Smooth muscle cell of trachea (primary cell): ENCODE results near the gene ORMDL1. TPM values are rescaled to one million over a fixed set of nuclear protein-coding genes. Genes with fewer than 3 reads are reported as not detected.

ENCODE experiments used
- total RNA-seq: library from RNA; depleted of rRNA; stranded (reverse); fragments of >200 nt; gene quantifications from 2 replicates; pipeline ENCODE4 v1.2.1, GENCODE V29; 2014

The ORMDL1 gene, protein sequence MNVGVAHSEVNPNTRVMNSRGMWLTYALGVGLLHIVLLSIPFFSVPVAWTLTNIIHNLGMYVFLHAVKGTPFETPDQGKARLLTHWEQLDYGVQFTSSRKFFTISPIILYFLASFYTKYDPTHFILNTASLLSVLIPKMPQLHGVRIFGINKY
- 63.0 and 66.3 TPM in 2 replicates for total RNA-seq

DNA sequence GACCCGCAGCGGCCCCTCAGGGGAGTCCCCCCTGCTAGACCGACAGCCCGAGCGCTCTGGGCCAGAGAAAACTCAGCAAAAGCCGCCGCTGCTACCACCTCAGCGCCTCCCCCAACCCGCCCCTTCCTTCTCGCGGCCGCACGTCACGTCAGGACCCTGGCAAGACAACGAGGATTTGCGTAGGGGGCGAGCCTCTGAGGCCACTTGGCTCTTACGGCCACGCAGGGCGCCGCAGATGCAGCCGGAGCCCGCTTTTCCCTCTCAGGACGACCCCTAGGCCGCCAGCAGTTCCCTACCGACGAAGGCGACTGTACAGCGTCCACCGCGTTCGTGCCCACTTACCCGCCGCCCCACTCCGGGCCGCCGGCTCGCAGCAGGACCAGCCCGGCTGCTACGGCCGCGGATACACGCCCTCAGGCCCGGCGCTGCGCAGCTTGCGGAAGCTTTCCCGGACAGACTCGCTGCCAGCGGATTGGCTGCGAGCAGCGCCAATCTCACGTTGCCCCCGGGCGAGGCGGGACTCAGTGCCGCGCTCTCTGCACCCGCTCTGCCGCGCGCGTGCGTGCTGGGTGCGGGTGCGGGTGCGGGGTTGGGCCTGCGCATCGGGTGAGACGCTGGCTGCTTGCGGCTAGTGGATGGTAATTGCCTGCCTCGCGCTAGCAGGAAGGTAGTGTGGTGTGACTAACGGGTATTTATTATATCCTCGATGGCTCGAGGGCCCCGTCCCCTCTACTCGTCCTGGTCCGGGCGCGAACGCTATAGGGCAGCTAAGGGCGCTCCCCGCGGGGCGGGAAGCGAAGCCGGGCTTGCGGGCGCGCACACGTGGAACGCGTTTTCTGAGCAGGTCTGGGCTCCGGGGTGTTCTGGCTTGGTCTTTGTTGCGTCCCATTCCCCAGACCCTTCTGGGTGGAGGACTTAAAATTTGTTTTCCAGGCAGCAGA lies at the start of gene ORMDL1, which contains the start of gene PMS1:
Gene ORMDL1, minus strand, starts transcription at position 413 of the 941 bp plus-strand sequence. CDS start 1,744 bp downstream, outside the sequence.
Gene PMS1, plus strand, starts transcription at position 524 of the 941 bp plus-strand sequence. CDS start 7,360 bp downstream, outside the sequence.

DNA sequence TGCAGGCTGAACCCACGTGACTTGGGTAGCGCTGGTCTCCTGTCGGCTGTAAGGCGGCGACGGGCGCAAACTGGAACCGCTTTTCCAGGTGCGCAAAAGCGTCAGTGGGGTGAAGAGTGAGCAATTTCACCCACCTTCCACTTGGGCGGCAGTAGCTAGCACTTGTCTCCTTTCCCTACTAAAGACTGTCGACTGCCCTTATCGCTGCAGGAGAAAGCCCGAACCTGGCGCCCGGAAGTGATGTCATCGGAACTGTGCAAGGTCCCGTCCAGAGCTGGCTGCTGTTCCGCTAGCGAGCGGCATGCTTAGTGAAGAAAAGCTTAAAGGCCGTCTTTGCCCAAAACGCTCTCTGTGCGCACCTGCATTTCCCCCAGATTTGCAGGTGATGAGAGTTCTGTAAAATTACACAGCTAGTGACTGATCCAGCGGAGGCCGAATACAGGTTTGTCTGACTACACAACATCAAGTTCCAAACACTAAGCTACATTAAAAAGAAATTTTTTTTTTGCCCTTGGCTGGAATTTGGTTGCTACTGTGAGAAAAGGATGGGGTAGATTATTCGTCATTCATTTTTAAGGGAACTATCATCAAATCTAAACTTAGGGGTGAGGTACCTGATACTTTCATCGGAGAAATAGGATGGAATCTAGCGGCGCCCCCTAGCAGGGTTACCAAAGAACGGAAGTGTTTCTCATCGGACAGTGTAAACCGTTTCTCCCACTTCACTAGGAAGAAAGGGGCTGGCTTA lies 21.4 kb downstream of the ORMDL1 start, which contains the start of gene OSGEPL1:
Gene OSGEPL1, minus strand, starts transcription at position 242 of the 748 bp plus-strand sequence. CDS start 1,152 bp downstream, outside the sequence.

Other genes with a start within 250 kb of the ORMDL1 start
- 15.4 and 73.1 TPM in 2 replicates for gene SLC40A1, start 203.6 kb downstream of the ORMDL1 start, total RNA-seq
- gene ASNSD1, start 122.9 kb downstream of the ORMDL1 start, total RNA-seq: 51.8 and 82.2 TPM in 2 replicates
- gene ANKAR, start 109.7 kb downstream of the ORMDL1 start, total RNA-seq: 6.1 and 8.1 TPM in 2 replicates
- 5.3 and 12.8 TPM in 2 replicates for gene OSGEPL1, start 21.5 kb downstream of the ORMDL1 start, total RNA-seq
- gene PMS1, start 111 bp upstream of the ORMDL1 start, total RNA-seq: 25.2 and 37.1 TPM in 2 replicates